PC-3 (cell line): ENCODE data around the gene GREM1.

Experiments used
- EZH2 ChIP-seq: fragments of 300-600 bp; sonication (generic); IDR thresholded peaks from one replicate; pipeline ENCODE4 v1.6.1; 2017; ENCODE audit warnings: antibody characterized with exemption, mild to moderate bottlenecking, low read length; ENCODE audit not compliant: unreplicated experiment
- EZH2phosphoT487 ChIP-seq: fragments of 300-600 bp; sonication (generic); IDR thresholded peaks from 2 replicates; pipeline ENCODE4 v1.6.1; 2018; ENCODE audit warnings: mild to moderate bottlenecking, antibody characterized with exemption, low read length, borderline replicate concordance
- TF ChIP-seq, protein P1 (sequence below): fragments of 300-600 bp; sonication (generic); conservative IDR thresholded peaks from 2 replicates; pipeline ENCODE4 v1.5.1; 2017; ENCODE audit warnings: antibody characterized with exemption, low read depth, mild to moderate bottlenecking, low read length

DNA sequence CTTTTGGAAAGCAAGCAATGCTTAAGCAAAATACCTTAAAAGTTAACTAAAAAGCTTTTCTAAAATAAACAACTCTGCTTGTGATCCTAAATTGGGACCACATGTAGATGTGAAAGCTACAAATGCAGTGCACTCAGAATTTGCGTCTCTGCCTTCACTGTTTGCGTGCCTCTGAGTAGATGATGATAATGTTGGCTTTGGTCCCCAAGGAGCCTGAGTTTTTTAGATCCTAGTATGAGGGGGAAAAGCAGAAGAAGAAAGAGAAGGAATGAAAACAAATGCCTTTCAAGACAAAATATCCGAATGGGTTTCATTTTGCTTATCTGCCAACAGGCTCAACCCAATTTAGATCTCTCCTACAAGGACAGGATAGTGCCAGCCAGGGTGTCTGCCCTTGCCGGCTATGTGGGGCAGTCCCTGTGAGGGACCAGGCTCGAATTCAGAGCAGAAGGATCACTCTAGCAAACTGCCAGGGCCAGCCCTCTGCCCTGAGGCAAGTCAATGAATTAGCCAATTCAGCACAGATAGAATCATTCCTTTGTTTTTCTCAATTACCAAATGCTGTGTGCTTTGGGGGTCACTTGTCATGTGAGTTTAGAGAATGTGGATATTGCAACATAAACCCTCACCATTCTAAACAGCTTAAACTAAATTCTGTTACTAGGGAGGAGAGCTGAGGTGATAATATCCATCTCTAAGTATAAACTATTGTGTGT is 47.8 kb upstream of the GREM1 start:
- TF ChIP-seq, protein P1, sequence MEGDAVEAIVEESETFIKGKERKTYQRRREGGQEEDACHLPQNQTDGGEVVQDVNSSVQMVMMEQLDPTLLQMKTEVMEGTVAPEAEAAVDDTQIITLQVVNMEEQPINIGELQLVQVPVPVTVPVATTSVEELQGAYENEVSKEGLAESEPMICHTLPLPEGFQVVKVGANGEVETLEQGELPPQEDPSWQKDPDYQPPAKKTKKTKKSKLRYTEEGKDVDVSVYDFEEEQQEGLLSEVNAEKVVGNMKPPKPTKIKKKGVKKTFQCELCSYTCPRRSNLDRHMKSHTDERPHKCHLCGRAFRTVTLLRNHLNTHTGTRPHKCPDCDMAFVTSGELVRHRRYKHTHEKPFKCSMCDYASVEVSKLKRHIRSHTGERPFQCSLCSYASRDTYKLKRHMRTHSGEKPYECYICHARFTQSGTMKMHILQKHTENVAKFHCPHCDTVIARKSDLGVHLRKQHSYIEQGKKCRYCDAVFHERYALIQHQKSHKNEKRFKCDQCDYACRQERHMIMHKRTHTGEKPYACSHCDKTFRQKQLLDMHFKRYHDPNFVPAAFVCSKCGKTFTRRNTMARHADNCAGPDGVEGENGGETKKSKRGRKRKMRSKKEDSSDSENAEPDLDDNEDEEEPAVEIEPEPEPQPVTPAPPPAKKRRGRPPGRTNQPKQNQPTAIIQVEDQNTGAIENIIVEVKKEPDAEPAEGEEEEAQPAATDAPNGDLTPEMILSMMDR, result no peak
- no peak for TF ChIP-seq EZH2
- TF ChIP-seq EZH2phosphoT487, result no peak
